ENCODE data around the gene ACSS3.

The ACSS3 gene

DNA sequence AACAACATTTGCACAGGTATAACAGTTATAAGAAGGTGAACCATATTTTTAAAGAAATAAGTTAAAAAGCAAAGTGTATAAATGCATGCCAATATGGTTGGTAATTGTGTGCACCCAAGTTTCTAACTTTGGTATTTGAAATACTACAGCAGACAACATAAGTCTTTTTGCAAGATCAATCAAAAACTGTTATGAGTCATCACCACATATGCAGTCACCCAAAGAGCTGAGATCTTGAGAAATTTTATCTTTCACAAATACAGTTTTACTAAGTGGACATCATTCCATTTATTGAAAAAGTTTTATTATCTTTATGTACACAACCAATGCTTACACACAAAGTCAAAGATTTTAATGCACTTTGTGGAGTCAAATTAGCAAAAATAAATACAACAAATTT, 7.0 kb upstream of the ACSS3 start:
- H3K36me3 ChIP-seq (ENCODE audit: control insufficient read depth, insufficient read depth, low read length) = no peaks in the 10 kb centered on the region
- H4K8ac ChIP-seq (ENCODE audit: low read depth, low read length) = no peak overlapping the region
- no peak overlapping the region for H2BK120ac ChIP-seq (ENCODE audit: low read depth, low read length)
- no peak overlapping the region for H3K56ac ChIP-seq (ENCODE audit: low read length)
- no peak overlapping the region for H2AK5ac ChIP-seq (ENCODE audit: low read length)
- no peak overlapping the region for H3K4me3 ChIP-seq (ENCODE audit: low read length)
- no peaks in the 10 kb centered on the region for H3K79me2 ChIP-seq (ENCODE audit: control insufficient read depth, insufficient read depth, low read length)
- H3K79me1 ChIP-seq (ENCODE audit: low read length) = no peaks in the 10 kb centered on the region
- no peak overlapping the region for H2BK15ac ChIP-seq (replicated peaks; ENCODE audit: low read depth)
- H4K5ac ChIP-seq (ENCODE audit: low read length) = no peak overlapping the region
- no peak overlapping the region for H3K4me2 ChIP-seq (ENCODE audit: low read length)
- H3K27me3 ChIP-seq (ENCODE audit: insufficient read depth, low read length, poor library complexity) = no peaks in the 10 kb centered on the region
- no peak overlapping the region for H2BK5ac ChIP-seq (ENCODE audit: low read length)
- no peak overlapping the region for H3K4ac ChIP-seq (ENCODE audit: low read depth, low read length)
- H3K18ac ChIP-seq (ENCODE audit: low read length) = no peak overlapping the region
- no peak for DNase-seq
- H3K27ac ChIP-seq (ENCODE audit: low read depth, low read length) = no peak overlapping the region
- no peak overlapping the region for H3K23ac ChIP-seq (ENCODE audit: low read length)
- peaks cover 3% of the 10 kb centered on the region for H3K4me1 ChIP-seq (ENCODE audit: control insufficient read depth, low read depth, low read length)
- H3K9ac ChIP-seq (ENCODE audit: low read length) = no peak overlapping the region

DNA sequence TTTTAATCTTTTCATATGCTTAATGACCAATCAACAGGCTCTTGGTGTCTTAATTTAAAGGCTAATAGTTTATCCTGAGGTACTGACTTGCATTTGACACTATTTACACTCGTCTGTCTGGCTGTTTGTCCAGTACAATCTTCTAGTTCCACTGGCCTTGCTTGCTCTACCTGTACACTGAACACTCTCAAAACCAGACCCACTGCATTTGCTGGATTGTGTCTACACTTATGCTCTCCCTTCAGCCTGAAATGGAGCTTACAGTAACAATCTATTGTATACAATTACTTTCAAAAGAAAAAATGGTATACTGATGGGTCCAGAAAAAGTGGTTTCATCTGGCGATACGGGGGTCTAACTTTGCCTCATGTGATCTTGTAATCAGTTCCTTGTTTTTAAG, 2.3 kb upstream of the ACSS3 start:
- Histone ChIP-seq H3K4me2 (ENCODE audit: low read length) (no peak overlapping the region), H3K9ac (ENCODE audit: low read length) (no peak overlapping the region), H2BK5ac (ENCODE audit: low read length) (peak overlapping the region; percentile 54), H3K27me3 (ENCODE audit: insufficient read depth, low read length, poor library complexity) (no peaks in the 10 kb centered on the region), H3K27ac (ENCODE audit: low read depth, low read length) (no peak overlapping the region), H4K5ac (ENCODE audit: low read length) (no peak overlapping the region), H2BK15ac (replicated peaks; ENCODE audit: low read depth) (peak overlapping the region; percentile 57), H3K23ac (ENCODE audit: low read length) (no peak overlapping the region), H2BK120ac (ENCODE audit: low read depth, low read length) (peak overlapping the region; percentile 45), H2AK5ac (ENCODE audit: low read length) (peak overlapping the region; percentile 89), H3K4ac (ENCODE audit: low read depth, low read length) (peak overlapping the region; percentile 16), H3K56ac (ENCODE audit: low read length) (no peak overlapping the region), H4K8ac (ENCODE audit: low read depth, low read length) (no peak overlapping the region), H3K79me2 (ENCODE audit: control insufficient read depth, insufficient read depth, low read length) (peaks cover 16% of the 10 kb centered on the region), H3K79me1 (ENCODE audit: low read length) (peaks cover 3% of the 10 kb centered on the region), H3K36me3 (ENCODE audit: control insufficient read depth, insufficient read depth, low read length) (no peaks in the 10 kb centered on the region), H3K4me1 (ENCODE audit: control insufficient read depth, low read depth, low read length) (peaks cover 14% of the 10 kb centered on the region), H3K18ac (ENCODE audit: low read length) (peak overlapping the region; percentile 68), H3K4me3 (ENCODE audit: low read length) (no peak overlapping the region)
- no peak for DNase-seq
- no CpG with 5 or more reads among the region's 3 CpGs for WGBS (ENCODE audit: extremely low coverage, insufficient coverage, low lambda C conversion rate)

DNA sequence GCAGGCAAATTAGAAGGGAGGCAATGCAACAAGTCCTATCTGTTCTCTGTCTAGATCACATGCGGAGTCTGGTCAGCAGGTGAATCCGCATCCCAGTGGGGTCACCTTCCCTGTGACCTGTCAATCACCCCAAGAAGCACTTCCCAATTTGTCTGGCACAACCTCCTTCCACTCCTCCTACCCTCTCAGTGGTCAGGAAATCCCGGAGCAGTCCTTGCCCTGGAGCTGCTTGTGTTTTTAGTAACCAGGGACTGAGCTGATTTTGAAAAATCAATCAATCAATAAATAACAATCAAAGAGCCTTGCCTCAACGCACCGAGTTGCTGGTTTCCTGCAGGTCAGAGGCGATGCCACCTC, 572 bp upstream of the ACSS3 start:
- H3K9ac ChIP-seq (ENCODE audit: low read length) = peak overlapping the region; percentile 69
- no peak overlapping the region for H3K4ac ChIP-seq (ENCODE audit: low read depth, low read length)

GRCh38 chr12:81078469-81079196, 754 bp downstream of the ACSS3 start:
- Histone ChIP-seq H2BK5ac (ENCODE audit: low read length) (peak overlapping the region; percentile 86), H4K5ac (ENCODE audit: low read length) (no peak overlapping the region), H3K4me3 (ENCODE audit: low read length) (peak overlapping the region; percentile 83), H3K36me3 (ENCODE audit: control insufficient read depth, insufficient read depth, low read length) (no peaks in the 10 kb centered on the region), H2AK5ac (ENCODE audit: low read length) (peak overlapping the region; percentile 18), H3K23ac (ENCODE audit: low read length) (no peak overlapping the region), H3K4ac (ENCODE audit: low read depth, low read length) (peak overlapping the region; percentile 73), H3K79me2 (ENCODE audit: control insufficient read depth, insufficient read depth, low read length) (peaks cover 29% of the 10 kb centered on the region), H3K56ac (ENCODE audit: low read length) (peak overlapping the region; percentile 92), H3K9ac (ENCODE audit: low read length) (peak overlapping the region; percentile 93), H2BK120ac (ENCODE audit: low read depth, low read length) (peak overlapping the region; percentile 90), H4K8ac (ENCODE audit: low read depth, low read length) (no peak overlapping the region), H2BK15ac (replicated peaks; ENCODE audit: low read depth) (peak overlapping the region; percentile 61), H3K4me2 (ENCODE audit: low read length) (peak overlapping the region; percentile 18), H3K27me3 (ENCODE audit: insufficient read depth, low read length, poor library complexity) (no peaks in the 10 kb centered on the region), H3K4me1 (ENCODE audit: control insufficient read depth, low read depth, low read length) (peaks cover 14% of the 10 kb centered on the region), H3K79me1 (ENCODE audit: low read length) (peaks cover 3% of the 10 kb centered on the region), H3K27ac (ENCODE audit: low read depth, low read length) (peak overlapping the region; percentile 66), H3K18ac (ENCODE audit: low read length) (peak overlapping the region; percentile 99)
- peak; percentile 77 for DNase-seq
- no CpG with 5 or more reads among the region's 10 CpGs for WGBS (ENCODE audit: extremely low coverage, insufficient coverage, low lambda C conversion rate)

More for the DNA sequence above, 572 bp upstream of the ACSS3 start:
- Histone ChIP-seq H3K27ac (ENCODE audit: low read depth, low read length) (no peak overlapping the region), H3K4me3 (ENCODE audit: low read length) (no peak overlapping the region), H3K4me2 (ENCODE audit: low read length) (peak overlapping the region; percentile 37), H3K23ac (ENCODE audit: low read length) (no peak overlapping the region), H3K79me2 (ENCODE audit: control insufficient read depth, insufficient read depth, low read length) (peaks cover 25% of the 10 kb centered on the region), H3K56ac (ENCODE audit: low read length) (peak overlapping the region; percentile 92), H3K36me3 (ENCODE audit: control insufficient read depth, insufficient read depth, low read length) (no peaks in the 10 kb centered on the region), H3K18ac (ENCODE audit: low read length) (peak overlapping the region; percentile 75), H3K4me1 (ENCODE audit: control insufficient read depth, low read depth, low read length) (peaks cover 14% of the 10 kb centered on the region), H2BK5ac (ENCODE audit: low read length) (peak overlapping the region; percentile 88), H4K5ac (ENCODE audit: low read length) (no peak overlapping the region), H3K27me3 (ENCODE audit: insufficient read depth, low read length, poor library complexity) (no peaks in the 10 kb centered on the region), H2BK15ac (replicated peaks; ENCODE audit: low read depth) (no peak overlapping the region), H2AK5ac (ENCODE audit: low read length) (no peak overlapping the region), H4K8ac (ENCODE audit: low read depth, low read length) (peak overlapping the region; percentile 43), H3K79me1 (ENCODE audit: low read length) (peaks cover 3% of the 10 kb centered on the region), H2BK120ac (ENCODE audit: low read depth, low read length) (peak overlapping the region; percentile 56)
- peak; percentile 99 for DNase-seq
- WGBS (ENCODE audit: extremely low coverage, insufficient coverage, low lambda C conversion rate) = no CpG with 5 or more reads among the region's 6 CpGs

DNA sequence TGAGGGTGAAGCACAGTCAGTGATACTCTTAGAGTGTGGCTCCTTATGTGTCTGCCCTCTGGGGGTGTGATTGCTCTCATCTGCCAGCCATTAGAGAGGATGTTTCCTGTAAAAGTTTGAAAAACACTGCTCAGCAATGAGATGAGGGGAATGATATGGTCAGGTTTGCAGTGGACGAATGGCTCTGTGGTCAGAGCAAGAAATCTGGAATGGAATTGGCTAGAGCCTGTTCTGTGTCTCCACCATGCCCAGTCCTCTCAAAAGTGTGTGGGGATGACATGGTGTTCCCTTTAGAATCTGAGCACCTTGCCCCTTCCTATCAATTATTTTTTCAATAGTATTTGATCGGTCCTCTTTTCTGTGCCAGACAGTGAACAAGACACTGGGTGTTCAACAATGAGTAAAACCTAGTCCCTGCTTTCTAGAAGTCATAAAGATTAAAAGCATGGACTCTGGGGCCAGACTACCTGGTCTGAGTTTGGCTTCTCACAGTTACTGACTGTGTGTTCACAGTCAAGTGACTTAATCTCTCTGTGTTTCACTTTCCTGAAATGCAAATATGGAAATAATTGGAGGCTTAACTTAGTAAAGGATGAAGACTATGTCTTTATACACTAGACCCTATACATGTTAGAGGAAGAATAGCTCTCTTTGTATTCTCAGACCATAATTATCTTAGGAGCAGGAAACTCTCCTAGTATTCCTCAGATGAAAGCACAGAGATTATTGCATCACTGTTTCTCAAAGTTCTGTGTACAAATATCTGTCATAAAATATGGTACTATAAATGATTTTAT, 1.6 kb downstream of the ACSS3 start:
- H2BK120ac ChIP-seq (ENCODE audit: low read depth, low read length) = peak overlapping the region; percentile 29
- H4K8ac ChIP-seq (ENCODE audit: low read depth, low read length) = no peak overlapping the region
- peaks cover 14% of the 10 kb centered on the region for H3K4me1 ChIP-seq (ENCODE audit: control insufficient read depth, low read depth, low read length)
- no peak overlapping the region for H2BK15ac ChIP-seq (replicated peaks; ENCODE audit: low read depth)
- peak overlapping the region; percentile 73 for H2BK5ac ChIP-seq (ENCODE audit: low read length)
- no peak for DNase-seq
- H4K5ac ChIP-seq (ENCODE audit: low read length) = no peak overlapping the region
- peak overlapping the region; percentile 61 for H3K18ac ChIP-seq (ENCODE audit: low read length)
- H3K4me2 ChIP-seq (ENCODE audit: low read length) = peak overlapping the region; percentile 18
- peaks cover 29% of the 10 kb centered on the region for H3K79me2 ChIP-seq (ENCODE audit: control insufficient read depth, insufficient read depth, low read length)
- peak overlapping the region; percentile 9 for H3K27ac ChIP-seq (ENCODE audit: low read depth, low read length)
- peak overlapping the region; percentile 92 for H3K56ac ChIP-seq (ENCODE audit: low read length)
- WGBS (ENCODE audit: extremely low coverage, insufficient coverage, low lambda C conversion rate) = no CpG with 5 or more reads among the region's 2 CpGs
- H3K9ac ChIP-seq (ENCODE audit: low read length) = peak overlapping the region; percentile 93
- H3K23ac ChIP-seq (ENCODE audit: low read length) = no peak overlapping the region
- H3K4ac ChIP-seq (ENCODE audit: low read depth, low read length) = no peak overlapping the region
- H2AK5ac ChIP-seq (ENCODE audit: low read length) = no peak overlapping the region
- H3K27me3 ChIP-seq (ENCODE audit: insufficient read depth, low read length, poor library complexity) = no peaks in the 10 kb centered on the region
- H3K79me1 ChIP-seq (ENCODE audit: low read length) = peaks cover 3% of the 10 kb centered on the region
- peak overlapping the region; percentile 83 for H3K4me3 ChIP-seq (ENCODE audit: low read length)
- H3K36me3 ChIP-seq (ENCODE audit: control insufficient read depth, insufficient read depth, low read length) = no peaks in the 10 kb centered on the region

Measured in mesendoderm (in vitro differentiated cells).